ENCODE results near the gene TANGO6. TPM values are rescaled to one million over a fixed set of nuclear protein-coding genes. Genes with fewer than 3 reads are reported as not detected.

Gene TANGO6
- total RNA-seq, 6 experiments from 2014 or later = 10.9 to 15.5 (median 14.2) TPM

DNA sequence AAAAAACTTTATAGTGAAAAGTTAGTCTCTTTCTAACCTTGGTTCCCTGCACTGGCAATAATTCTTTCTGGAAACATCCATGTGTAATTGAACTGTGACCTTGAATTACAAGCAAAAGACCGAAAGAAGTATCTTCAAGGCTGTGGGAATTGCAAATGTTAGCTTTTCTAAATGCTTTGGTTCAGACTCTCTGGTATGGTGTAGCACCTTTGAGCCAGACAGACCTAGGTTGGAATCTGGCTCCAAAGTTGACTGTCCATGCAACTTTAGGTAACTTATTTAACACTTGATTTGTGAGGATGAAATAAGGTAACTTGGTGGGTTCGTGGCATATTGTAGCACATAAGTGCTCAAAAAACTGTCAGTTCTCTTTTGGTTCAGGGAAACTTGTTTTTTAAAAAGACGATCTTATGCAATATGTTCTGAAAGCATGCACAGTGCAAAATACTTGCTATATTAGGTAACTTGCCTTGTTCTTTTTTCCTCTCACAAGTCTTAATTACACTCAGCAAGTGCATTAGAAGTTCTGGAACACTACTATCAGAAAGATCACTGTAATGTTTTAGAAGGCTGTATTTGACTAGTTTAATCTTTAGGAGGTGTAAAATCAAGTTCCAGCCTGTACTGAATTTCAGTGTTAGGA is 46.3 kb downstream of the TANGO6 start:
- Histone ChIP-seq H3K27ac (peak overlapping the region in 2 of 3 donors; percentile 44 to 86), H3K4me3 (no peak overlapping the region), H3K9me3 (no peaks in the 10 kb centered on the region), H3K36me3 (no peaks in the 10 kb centered on the region), H3K27me3 (no peaks in the 10 kb centered on the region), H3K4me1 (peaks cover 0 to 63% (median 18%) of the 10 kb centered on the region in 4 donors)
- intact Hi-C loops (cut with DNase I) = no loop called here
- TF ChIP-seq POLR2A (IDR thresholded peaks at IDR 0.05) = no peak
- TF ChIP-seq, protein P1, sequence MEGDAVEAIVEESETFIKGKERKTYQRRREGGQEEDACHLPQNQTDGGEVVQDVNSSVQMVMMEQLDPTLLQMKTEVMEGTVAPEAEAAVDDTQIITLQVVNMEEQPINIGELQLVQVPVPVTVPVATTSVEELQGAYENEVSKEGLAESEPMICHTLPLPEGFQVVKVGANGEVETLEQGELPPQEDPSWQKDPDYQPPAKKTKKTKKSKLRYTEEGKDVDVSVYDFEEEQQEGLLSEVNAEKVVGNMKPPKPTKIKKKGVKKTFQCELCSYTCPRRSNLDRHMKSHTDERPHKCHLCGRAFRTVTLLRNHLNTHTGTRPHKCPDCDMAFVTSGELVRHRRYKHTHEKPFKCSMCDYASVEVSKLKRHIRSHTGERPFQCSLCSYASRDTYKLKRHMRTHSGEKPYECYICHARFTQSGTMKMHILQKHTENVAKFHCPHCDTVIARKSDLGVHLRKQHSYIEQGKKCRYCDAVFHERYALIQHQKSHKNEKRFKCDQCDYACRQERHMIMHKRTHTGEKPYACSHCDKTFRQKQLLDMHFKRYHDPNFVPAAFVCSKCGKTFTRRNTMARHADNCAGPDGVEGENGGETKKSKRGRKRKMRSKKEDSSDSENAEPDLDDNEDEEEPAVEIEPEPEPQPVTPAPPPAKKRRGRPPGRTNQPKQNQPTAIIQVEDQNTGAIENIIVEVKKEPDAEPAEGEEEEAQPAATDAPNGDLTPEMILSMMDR (IDR thresholded peaks at IDR 0.05) = no peak
- WGBS (ENCODE audit: insufficient coverage, low coverage, low lambda C conversion rate, missing lambda C conversion rate) = 20% methylated on average over 3 of the region's 3 CpGs
- peak in 1 of 4 donors; percentile 2 for ATAC-seq
- no peak for DNase-seq

DNA sequence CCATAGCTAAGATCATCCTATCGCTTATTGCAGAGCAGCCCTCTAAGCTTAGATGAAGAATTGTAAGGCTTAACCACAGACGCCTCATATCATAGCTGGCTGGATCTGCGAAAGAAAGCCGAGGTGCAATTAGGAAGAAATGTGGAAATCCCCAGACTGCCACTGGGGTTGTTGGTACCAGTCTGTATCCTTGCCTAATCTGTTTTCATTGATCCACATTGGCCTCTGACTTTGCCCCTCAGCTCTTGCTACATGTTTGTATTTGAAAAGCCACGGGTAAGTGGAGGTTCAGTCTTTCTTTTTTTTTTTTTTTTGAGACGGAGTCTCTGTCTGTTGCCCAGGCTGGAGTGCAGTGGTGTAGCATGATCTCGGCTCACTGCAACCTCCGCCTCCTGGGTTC is 48.9 kb downstream of the TANGO6 start:
- WGBS (ENCODE audit: insufficient coverage, low coverage, low lambda C conversion rate, missing lambda C conversion rate) = 7% methylated on average over 8 of the region's 8 CpGs
- Histone ChIP-seq H3K36me3 (no peaks in the 10 kb centered on the region), H3K27me3 (no peaks in the 10 kb centered on the region), H3K4me1 (peaks cover 0 to 63% (median 16%) of the 10 kb centered on the region in 4 donors), H3K4me3 (no peak overlapping the region), H3K9me3 (no peaks in the 10 kb centered on the region), H3K27ac (peak overlapping the region; percentile 24 to 86 (median 61))
- intact Hi-C loops (cut with DNase I) = no loop called here
- no peak for TF ChIP-seq POLR2A (IDR thresholded peaks at IDR 0.05)
- TF ChIP-seq, protein P1 (IDR thresholded peaks at IDR 0.05) = no peak
- DNase-seq = peak in 2 of 3 donors; percentile 23 to 75
- ATAC-seq = peak; percentile 52 to 76 (median 68)

DNA sequence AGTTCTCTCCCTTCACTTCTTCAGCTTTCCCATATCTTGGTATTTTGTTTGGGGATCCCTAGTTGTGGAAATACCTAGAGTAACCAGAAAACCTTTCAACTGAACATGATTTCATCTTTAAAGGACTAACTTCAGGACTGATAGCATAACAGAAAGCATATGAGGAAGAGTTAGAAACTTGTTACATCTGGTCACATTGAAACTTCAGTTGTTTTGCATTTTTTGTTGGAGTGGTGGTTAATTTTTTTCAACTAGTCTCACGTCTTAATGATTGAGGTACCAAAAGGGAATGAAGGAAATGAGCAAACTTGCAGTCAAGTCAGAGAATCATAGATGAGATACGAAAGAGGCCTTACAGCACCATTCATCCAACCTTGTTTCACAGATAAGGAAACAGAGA is 49.6 kb downstream of the TANGO6 start:
- peaks cover 0 to 63% (median 16%) of the 10 kb centered on the region in 4 donors for H3K4me1 ChIP-seq
- DNase-seq (no peak), ATAC-seq (no peak)
- no peaks in the 10 kb centered on the region for H3K36me3 ChIP-seq
- H3K27ac ChIP-seq = peak overlapping the region; percentile 24 to 86 (median 57)
- H3K9me3 ChIP-seq = no peaks in the 10 kb centered on the region
- WGBS (ENCODE audit: insufficient coverage, low coverage, low lambda C conversion rate, missing lambda C conversion rate) = 85% methylated on average over 2 of the region's 2 CpGs
- TF ChIP-seq POLR2A (IDR thresholded peaks at IDR 0.05) = no peak
- TF ChIP-seq, protein P1 (IDR thresholded peaks at IDR 0.05) = no peak
- H3K27me3 ChIP-seq = no peaks in the 10 kb centered on the region
- H3K4me3 ChIP-seq = no peak overlapping the region
- intact Hi-C loops (cut with DNase I) = no loop called here

DNA sequence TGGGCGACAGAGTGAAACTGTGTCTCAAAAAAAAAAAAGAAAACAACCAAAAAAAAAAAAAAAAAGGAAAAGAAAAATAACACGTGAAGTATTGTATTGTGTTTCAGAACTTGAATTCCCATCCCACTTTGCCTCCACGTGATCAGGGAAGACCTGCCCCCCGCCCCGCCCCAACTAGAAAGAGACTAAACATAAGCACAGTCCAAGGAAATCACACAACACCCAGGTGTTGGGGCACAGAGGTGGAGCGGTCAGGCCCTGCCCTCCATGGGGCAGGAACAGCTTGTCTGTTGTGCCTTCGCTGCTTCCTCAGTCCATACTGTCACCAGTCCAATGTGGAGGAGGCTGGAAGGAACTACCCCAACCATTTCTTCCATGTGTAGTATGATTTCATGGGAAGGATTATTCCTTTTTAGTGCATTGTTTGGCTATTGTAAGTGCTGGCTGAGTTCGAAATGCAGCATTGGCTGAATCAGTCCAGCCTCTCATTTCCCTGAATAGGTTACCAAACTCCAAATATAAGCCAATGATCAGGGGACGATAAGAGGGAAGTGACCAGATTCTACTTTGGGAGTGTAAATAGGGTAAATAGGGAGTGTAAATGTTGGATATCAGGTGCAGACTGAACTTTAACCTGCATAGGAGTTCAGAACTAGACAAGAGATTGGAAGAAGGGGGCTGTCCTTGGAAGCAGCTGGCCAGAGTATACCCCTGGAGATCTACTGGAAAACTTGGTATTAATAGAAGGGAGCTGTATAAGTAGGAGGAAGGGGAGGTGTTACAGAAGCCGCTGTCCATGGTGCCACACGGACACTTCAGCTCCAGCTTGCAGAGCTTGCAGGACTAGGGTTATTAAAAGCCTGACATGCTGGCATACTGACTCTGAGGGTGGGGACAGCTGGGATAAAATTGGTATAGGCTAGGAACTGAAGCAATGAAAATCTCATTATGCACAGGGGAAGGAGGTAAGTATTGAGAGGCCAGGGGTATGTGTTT is 50.7 kb downstream of the TANGO6 start:
- peak; percentile 64 to 84 (median 74) for ATAC-seq
- DNase-seq = peak; percentile 55 to 84 (median 83)
- Histone ChIP-seq H3K4me1 (peaks cover 0 to 62% (median 14%) of the 10 kb centered on the region in 4 donors), H3K9me3 (no peaks in the 10 kb centered on the region), H3K36me3 (no peaks in the 10 kb centered on the region), H3K27me3 (no peaks in the 10 kb centered on the region), H3K4me3 (peak overlapping the region in 2 of 3 donors; percentile 0 to 28), H3K27ac (peak overlapping the region; percentile 24 to 86 (median 62))
- 28% methylated on average over 7 of the region's 11 CpGs for WGBS (ENCODE audit: insufficient coverage, low coverage, low lambda C conversion rate, missing lambda C conversion rate)
- intact Hi-C loops (cut with DNase I) = no loop called here
- TF ChIP-seq, protein P1 (IDR thresholded peaks at IDR 0.05) = no peak
- TF ChIP-seq POLR2A (IDR thresholded peaks at IDR 0.05) = peak; percentile 45
